ENCODE data around the gene ZNF791. TPM values are rescaled to one million over a fixed set of nuclear protein-coding genes. Genes with fewer than 3 reads are reported as not detected.
"Not testable (repeated sequence)": the region's sequence is repeated elsewhere in the genome, so short reads cannot be mapped to it uniquely, and the experiment has no call there.

ZNF791 gene
- total RNA-seq, 1 donor from 2014 or later, result 17.9 TPM

GRCh38 chr19:12636631-12637030, 25.9 kb downstream of the ZNF791 start:
- no peak for DNase-seq

- no peak for DNase-seq
Observed at GRCh38 chr19:12638611-12639182, 28.0 kb downstream of the ZNF791 start.

- DNase-seq, result peak; percentile 84
Observed at GRCh38 chr19:12639901-12640613, 29.3 kb downstream of the ZNF791 start.

DNA sequence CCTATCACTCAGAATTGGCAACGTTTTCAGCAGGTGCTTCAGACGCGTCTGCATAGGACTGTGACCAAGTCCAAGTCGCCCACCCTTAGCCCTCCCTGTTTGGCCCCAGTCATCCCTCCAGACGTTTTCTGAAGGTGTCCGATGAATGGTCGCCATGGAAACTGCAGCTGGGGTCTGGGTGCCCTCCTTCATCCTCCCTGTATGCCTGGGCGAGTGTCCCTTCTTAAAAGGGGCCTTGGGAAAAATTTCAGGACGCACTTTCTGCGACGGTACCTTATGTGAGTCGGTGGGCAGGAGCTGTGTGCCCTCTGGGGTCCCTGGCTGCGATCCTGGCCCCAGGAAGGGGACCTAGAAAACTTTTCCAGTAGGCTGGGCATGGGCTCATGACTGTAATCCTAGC, 30.7 kb downstream of the ZNF791 start:
- DNase-seq, result no peak

DNA sequence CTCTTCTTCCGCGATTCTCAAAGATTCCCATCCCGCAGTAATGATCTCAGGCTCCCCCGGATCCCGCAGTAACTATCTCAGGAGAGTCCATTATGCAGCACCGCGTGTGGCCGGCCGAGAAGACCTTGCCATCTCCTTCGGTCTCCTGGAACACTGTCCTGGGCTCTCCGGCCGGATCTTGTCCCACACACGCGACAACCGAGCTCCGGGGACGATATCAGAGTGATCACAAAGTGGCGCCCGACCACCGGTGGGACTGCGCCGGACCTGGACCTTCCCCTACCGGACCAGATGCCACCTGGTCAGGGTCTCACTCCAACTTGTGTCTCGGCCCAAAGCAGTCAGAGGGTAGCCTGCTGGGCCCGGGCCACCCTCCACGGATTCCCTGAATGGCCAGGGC, 31.8 kb downstream of the ZNF791 start:
- no peak for DNase-seq

GRCh38 chr19:12643716-12644115, 33.0 kb downstream of the ZNF791 start:
- not testable (repeated sequence) for DNase-seq

GRCh38 chr19:12646551-12646950, 35.8 kb downstream of the ZNF791 start:
- no peak for DNase-seq

GRCh38 chr19:12647047-12647446, 36.3 kb downstream of the ZNF791 start:
- no peak for DNase-seq

GRCh38 chr19:12647490-12648071, 36.9 kb downstream of the ZNF791 start:
- DNase-seq, result peak; percentile 56

DNA sequence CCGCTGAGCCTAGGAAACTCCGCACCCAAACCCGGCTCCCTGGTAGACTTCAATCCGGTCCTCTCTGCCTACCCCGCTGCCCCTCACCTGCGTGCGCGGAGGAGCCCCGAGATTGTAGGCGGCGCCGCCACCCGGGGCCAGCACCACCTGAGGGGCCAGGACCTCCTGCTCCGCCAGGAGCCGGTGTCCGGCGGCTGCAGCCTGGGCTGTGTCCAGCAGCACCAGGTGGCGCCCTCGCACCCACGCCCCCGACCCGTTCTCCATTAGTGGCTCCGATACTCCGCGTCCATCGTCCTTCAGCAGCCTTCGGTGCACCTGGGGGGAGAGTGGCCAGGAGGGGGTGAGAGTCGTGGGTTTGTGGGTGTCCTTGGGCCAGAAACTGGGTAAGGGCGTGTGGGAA, 37.4 kb downstream of the ZNF791 start:
- peak; percentile 38 for DNase-seq

DNA sequence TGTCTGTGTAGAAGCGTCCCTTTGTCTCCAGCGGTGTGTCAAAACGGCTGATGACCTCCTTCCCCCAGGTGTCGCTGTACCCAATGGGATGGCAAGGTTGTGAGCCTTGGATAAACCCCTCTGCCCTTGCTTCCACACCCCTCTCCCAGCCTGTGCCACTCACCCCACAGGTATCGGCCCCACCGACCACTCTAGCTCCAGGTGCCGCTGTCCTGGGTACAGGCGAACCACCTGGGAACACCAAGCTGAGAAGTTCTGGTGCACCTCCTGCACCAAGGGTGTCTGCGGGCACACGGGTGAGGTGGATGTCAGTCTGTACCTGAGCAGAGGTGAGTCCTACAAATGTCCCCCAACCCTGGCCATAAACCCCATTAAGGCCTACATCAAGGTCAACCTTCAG, 39.2 kb downstream of the ZNF791 start:
- DNase-seq, result no peak

GRCh38 chr19:12652219-12652618, 41.5 kb downstream of the ZNF791 start:
- DNase-seq, result no peak

DNA sequence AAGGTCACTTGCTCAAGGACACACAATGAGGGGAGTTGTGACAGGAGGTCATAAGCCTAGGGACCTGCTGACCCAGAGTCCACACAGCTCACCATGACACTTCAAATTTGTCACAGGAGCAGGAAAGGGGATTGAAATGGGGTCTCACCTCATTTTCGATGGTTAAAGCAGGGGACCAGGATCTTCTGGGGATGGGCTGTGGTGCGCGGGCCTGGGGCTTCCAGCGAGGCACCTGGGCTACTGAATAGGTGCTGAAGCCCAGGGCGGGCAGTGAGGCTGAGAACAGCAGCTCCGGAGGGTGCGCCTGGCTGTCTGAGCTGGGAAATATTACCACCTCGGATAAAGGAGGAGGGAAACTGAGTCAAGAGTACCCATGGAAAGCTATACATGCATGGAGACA, 44.8 kb downstream of the ZNF791 start:
- DNase-seq, result no peak

DNA sequence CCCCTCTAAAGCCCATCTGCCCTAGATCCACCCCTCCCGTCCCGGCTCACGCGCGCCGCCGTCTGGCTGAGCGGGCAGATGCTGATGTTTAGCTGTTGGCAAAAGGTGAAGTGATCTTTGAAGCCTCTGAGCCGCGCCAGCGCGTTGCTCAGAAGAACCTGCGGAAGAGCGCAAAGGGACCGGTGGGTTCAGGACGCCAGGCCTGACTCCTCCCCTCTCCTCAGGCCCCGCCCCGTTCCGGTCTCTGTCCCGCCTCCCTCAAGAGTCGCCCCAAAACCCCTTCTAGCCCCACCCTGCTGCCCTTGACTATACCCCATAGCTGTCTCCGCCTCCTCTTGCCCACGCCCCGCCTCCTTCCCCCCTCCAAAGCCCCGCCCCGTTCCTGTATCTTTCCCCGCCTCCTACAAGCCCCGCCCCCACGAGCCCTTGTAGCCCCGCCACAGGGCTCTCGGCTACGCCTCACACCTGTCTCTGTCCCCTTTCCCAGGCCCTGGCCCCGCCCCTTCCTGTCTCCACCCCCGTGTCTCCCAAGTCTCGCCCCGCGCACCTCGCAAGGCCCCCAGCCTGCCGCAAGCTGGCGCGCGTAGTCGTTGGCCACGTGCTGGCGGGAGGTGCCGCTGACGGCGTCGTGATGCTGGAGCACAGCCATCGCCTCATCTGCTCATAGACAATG, 46.3 kb downstream of the ZNF791 start:
- DNase-seq, result no peak

DNA sequence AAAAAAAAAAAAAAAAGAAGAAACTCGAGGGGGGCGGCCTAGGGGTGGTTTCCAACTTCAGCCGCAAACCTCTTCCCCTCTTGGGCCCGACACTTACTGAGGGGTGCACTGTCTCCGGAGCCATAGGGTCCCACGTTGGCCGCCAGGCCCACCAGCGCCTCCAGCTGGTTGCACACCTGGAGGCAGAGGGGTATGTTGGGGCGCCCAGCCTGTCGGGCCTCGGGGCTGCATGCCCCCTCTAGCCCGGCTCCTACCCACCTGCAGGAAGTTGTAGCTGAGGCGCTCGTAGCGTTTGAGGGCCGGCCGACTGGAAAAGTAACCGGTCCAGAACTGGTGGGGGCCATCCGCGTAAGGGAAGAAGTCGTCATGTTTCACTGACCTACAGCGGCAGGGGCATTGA, 47.2 kb downstream of the ZNF791 start:
- no peak for DNase-seq

DNA sequence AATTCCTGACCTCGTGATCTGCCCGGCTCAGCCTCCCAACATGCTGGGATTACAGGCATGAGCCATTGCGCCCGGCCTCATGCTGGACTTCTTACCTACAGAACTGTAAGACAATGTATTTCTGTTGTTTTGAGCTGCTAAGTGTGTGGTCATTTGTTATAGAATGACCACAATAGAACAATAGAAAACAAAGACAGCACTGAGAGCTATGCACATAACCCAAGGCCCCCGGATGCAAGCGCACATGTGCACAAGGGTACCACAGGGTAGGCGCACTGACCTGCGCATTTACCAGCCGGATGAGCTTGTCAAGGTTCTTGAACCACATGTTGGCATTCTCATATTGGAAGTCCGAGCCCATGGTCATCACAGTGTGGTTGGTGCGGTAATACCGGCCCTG, 50.3 kb downstream of the ZNF791 start:
- DNase-seq, result no peak

GRCh38 chr19:12664406-12665280, 53.9 kb downstream of the ZNF791 start:
- DNase-seq, result no peak

GRCh38 chr19:12665281-12665573, 54.5 kb downstream of the ZNF791 start:
- no peak for DNase-seq

DNA sequence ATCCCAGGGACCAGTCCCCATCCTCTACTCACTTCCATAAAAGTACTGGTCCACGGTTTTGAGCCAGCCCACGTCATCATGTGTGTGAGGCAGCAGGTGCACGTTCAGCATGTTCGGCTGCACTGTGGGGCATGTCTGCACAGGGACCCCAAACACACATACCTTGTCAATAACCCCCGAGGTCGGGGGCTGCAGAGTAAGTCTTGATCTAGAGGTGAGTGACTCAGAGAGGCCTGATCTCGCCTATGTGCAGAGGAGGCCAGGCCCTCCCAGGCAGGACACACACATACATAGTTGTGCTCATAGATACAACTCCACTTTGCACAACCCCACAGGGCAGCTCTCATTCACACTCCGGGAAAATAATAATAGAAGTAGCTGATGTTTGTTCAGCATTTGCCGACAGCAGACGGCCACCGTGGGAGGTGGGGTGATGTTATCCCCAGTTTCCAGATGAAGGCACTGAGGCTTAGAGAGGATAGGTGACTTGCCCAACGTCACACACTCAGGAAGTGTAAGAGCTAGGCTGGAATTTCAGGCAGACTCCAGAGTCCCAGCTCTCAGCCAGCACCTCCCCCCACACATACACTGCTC, 55.0 kb downstream of the ZNF791 start:
- DNase-seq, result peak; percentile 23

- peak; percentile 77 for DNase-seq
Observed at GRCh38 chr19:12666265-12667048, 55.7 kb downstream of the ZNF791 start, which contains the start of the genes MAN2B1 and WDR83. Gene MAN2B1, minus strand, starts transcription at chr19:12666742. Its CDS starts 41 bp downstream, at chr19:12666701. Gene WDR83, plus strand, starts transcription at chr19:12666807. Its CDS starts 2,984 bp downstream, at chr19:12669791.

- DNase-seq, result no peak
Observed at GRCh38 chr19:12667731-12668302, 57.1 kb downstream of the ZNF791 start.
